Measurements from ENCODE around the gene ENTPD5.
"Not testable (repeated sequence)": the region's sequence is repeated elsewhere in the genome, so short reads cannot be mapped to it uniquely, and the experiment has no call there.

The ENTPD5 gene

GRCh38 chr14:73945159-73945670 is 73.9 kb downstream of the ENTPD5 start:
- no peak for DNase-seq (ENCODE audit: low spot score)

- no peak for DNase-seq (ENCODE audit: low spot score)
Observed at GRCh38 chr14:73944432-73945158, 74.5 kb downstream of the ENTPD5 start.

- DNase-seq (ENCODE audit: low spot score): no peak
Observed at GRCh38 chr14:73943083-73943482, 76.0 kb downstream of the ENTPD5 start.

GRCh38 chr14:73942180-73942579 is 76.9 kb downstream of the ENTPD5 start:
- DNase-seq (ENCODE audit: low spot score): no peak

GRCh38 chr14:73937012-73937411 is 82.1 kb downstream of the ENTPD5 start:
- no peak for DNase-seq (ENCODE audit: low spot score)

- no peak for DNase-seq (ENCODE audit: low spot score)
Observed at GRCh38 chr14:73936548-73936947, 82.5 kb downstream of the ENTPD5 start.

- DNase-seq (ENCODE audit: low spot score): no peak
Observed at GRCh38 chr14:73935666-73936065, 83.4 kb downstream of the ENTPD5 start.

- DNase-seq (ENCODE audit: low spot score): no peak
Observed at GRCh38 chr14:73924337-73924736, 94.8 kb downstream of the ENTPD5 start.

GRCh38 chr14:73919457-73919856 is 99.6 kb downstream of the ENTPD5 start:
- not testable (repeated sequence) for DNase-seq (ENCODE audit: low spot score)

- DNase-seq (ENCODE audit: low spot score): no peak
Observed at GRCh38 chr14:73916324-73916723, 102.8 kb downstream of the ENTPD5 start.

GRCh38 chr14:73913256-73913655 is 105.8 kb downstream of the ENTPD5 start:
- DNase-seq (ENCODE audit: low spot score): no peak

- DNase-seq (ENCODE audit: low spot score): no peak
Observed at GRCh38 chr14:73909681-73910080, 109.4 kb downstream of the ENTPD5 start.

Small RNAs within 50 kb of the gene (small RNA-seq; reads per million reads assigned to genes)
- 0 reads per million in 2 experiments for gene AC005480.2
